ENCODE data around the gene SLC22A7.

GRCh38 chr6:43331470-43331869 lies 33.4 kb downstream of the SLC22A7 start:
- TF ChIP-seq CTCF (IDR thresholded peaks at IDR 0.05): no peak
- TF ChIP-seq POLR2A (IDR thresholded peaks at IDR 0.05): no peak
